H1 (cell line): ENCODE data around the gene HBB. TPM values are rescaled to one million over a fixed set of nuclear protein-coding genes. Genes with fewer than 3 reads are reported as not detected.

Source experiments
- ASH2L ChIP-seq: fragments of 200-600, 300-600 bp; sonication (generic); IDR thresholded peaks from one replicate; pipeline ENCODE4 v1.7.1; 2017; ENCODE audit warnings: low read length
- ATF3 ChIP-seq: IDR thresholded peaks from 2 replicates; pipeline ENCODE4 v1.6.1; 2011; ENCODE audit warnings: low read depth, mild to moderate bottlenecking, low read length; ENCODE audit not compliant: insufficient read depth
- KDM1A ChIP-seq: fragments of 200-600, 300-600 bp; sonication (generic); IDR thresholded peaks from 2 replicates; pipeline ENCODE4 v1.7.1; 2016; ENCODE audit warnings: mild to moderate bottlenecking, low read length, borderline replicate concordance
- MAX ChIP-seq: IDR thresholded peaks from 2 replicates; pipeline ENCODE4 v1.6.1; 2012; ENCODE audit warnings: inconsistent platforms
- polyA plus RNA-seq, 7 experiments: library from polyadenylated mRNA; depleted of rRNA in 3 of 7; stranded (reverse) in 5 of 7; unstranded in 2 of 7; fragments of >200 nt in 5 of 7; fragments of 200-250 nt in 2 of 7; gene quantifications; 1 replicate in 5 of 7; 2 replicates in 1 of 7; 4 replicates in 1 of 7; pipeline versions ENCODE4 v1.2.1 to v1.2.3, GENCODE V29; 2011 to 2013; ENCODE audit warnings: missing spikeins in 2 of 7, mixed read lengths in 2 of 7
- total RNA-seq: library from RNA; stranded (reverse); fragmentation: NEBNext Ultra II Directional; extraction: Animal tissue kit (Norgen Biotek cat#: 25700); gene quantifications from 2 replicates; pipeline ENCODE4 v1.2.1, GENCODE V29; 2021

Gene HBB
- total and polyA plus RNA-seq, 2 of the 8 experiments (the other 6 are each of a cell fraction or from before 2014, with no cell fraction given), result not detected

DNA sequence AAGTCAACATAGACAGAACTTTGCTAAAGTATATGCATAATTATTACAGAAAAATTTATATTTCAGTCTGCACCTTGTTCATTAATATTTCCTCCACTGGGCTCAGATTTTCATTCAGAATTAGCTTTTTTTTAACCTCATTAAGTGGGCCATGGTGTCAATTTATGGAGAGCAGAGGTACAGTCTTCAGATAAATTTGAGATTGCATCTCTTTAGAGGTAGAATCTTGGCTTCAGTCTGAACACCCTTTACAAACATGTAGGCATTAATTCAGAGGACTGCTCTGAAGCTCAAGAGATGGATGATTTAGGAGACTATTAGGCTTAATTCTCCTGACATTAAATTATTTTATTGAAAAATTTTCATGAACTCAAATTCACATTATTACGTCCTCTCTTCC lies 3.4 kb upstream of the HBB start (continued):
- TF ChIP-seq ATF3 (no peak), KDM1A (no peak), MAX (no peak), ASH2L (no peak)
